Esophagus muscularis mucosa (tissue), 4 donors: Measurements from ENCODE around the gene SPATA31D1. TPM values are rescaled to one million over a fixed set of nuclear protein-coding genes. Genes with fewer than 3 reads are reported as not detected.
"Not testable (repeated sequence)": the region's sequence is repeated elsewhere in the genome, so short reads cannot be mapped to it uniquely, and the experiment has no call there.

Source experiments
- DNase-seq: peaks from one replicate; pipeline ENCODE4 v3.0.0-alpha.2; 2017; ENCODE audit errors: extremely low spot score
- H3K27ac ChIP-seq, 4 donors: fragments of 200-600 bp; sonication (generic); replicated peaks in 1 of 4; 1 replicate in 3 of 4; 2 replicates in 1 of 4; pipeline ENCODE4 v1.5.1; 2016 to 2019; ENCODE audit warnings: mild to moderate bottlenecking in 1 of 4
- H3K27me3 ChIP-seq, 4 donors: fragments of 200-600 bp; sonication (generic); one replicate each; pipeline versions ENCODE4 v1.5.1 to v1.6.0; 2016 to 2019
- H3K36me3 ChIP-seq, 4 donors: fragments of 200-600 bp; sonication (generic); one replicate each; pipeline ENCODE4 v1.5.1; 2016 to 2019
- H3K4me1 ChIP-seq, 4 donors: fragments of 200-600 bp; sonication (generic); one replicate each; pipeline ENCODE4 v1.5.1; 2016 to 2019
- H3K4me3 ChIP-seq, 4 donors: fragments of 200-600 bp; sonication (generic); 1 replicate in 2 of 4; 2 replicates in 2 of 4; pipeline ENCODE4 v1.5.1; 2016 to 2019; ENCODE audit warnings: mild to moderate bottlenecking in 4 of 4, moderate library complexity in 1 of 4
- H3K9me3 ChIP-seq, 4 donors: fragments of 200-600 bp; sonication (generic); 1 replicate in 3 of 4; 2 replicates in 1 of 4; pipeline ENCODE4 v1.5.1; 2016 to 2019
- CTCF ChIP-seq, 3 experiments: fragments of 200-600 bp in 2 of 3; fragments of 450-650 bp in 1 of 3; sonication (generic) in 2 of 3; IDR thresholded peaks; one replicate each; pipeline ENCODE4 v1.5.1; 2017 to 2019; ENCODE audit warnings: antibody characterized with exemption in 3 of 3, mild to moderate bottlenecking in 2 of 3, moderate library complexity in 1 of 3
- EP300 ChIP-seq: sonication (generic); formaldehyde crosslinking; IDR thresholded peaks from one replicate; pipeline ENCODE4 v1.6.1; 2017; ENCODE audit warnings: antibody characterized with exemption
- POLR2A ChIP-seq: fragments of 450-650 bp; IDR thresholded peaks from one replicate; pipeline ENCODE4 v1.6.1; 2017; ENCODE audit warnings: antibody characterized with exemption, moderate library complexity, mild to moderate bottlenecking, low read depth
- POLR2AphosphoS5 ChIP-seq, 2 donors: sonication (generic); formaldehyde crosslinking; IDR thresholded peaks; one replicate each; pipeline ENCODE4 v1.6.1; 2017; ENCODE audit warnings: antibody characterized with exemption in 2 of 2
- WGBS: methylation state at CpG from one replicate; pipeline ENCODE4 v1.1.5; 2018; 5-methylcytosine and 5-hydroxymethylcytosine counted together
- intact Hi-C: fragments of 100-400 bp; cut with DNase I; formaldehyde crosslinking; loops from one replicate; pipeline ENCODE4 v1.15.1; 2023
- total RNA-seq, 4 donors: library from RNA; depleted of rRNA; stranded (reverse); fragments of >200 nt; gene quantifications; one replicate each; pipeline versions ENCODE4 v1.1.0 to v1.2.1, GENCODE V29; 2016

The SPATA31D1 gene
- not detected for total RNA-seq

DNA sequence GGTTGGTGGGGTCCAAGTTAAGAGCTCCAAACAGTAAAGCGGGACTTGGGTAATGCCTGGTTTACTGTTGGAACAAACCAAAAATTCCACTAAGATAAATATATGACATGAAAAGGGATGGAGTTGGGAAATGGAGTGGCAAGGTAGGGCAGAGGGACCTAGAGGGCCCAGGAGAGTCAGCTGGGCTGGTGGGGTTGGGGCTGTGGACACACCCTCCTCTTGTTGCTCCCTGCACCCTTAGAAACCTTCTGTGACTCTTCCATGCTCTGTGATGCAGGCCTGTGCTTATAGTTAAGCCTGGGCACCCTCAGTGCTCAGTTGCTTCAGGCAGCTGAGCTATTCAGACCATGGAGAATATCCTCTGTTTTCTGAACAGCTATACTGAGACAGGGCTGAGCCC lies at the start of gene SPATA31D1:
Gene SPATA31D1, plus strand, starts transcription at position 301 of the 400 bp plus-strand sequence. Its CDS starts 47 bp downstream, at position 348.
- intact Hi-C loops, H3K4me1 ChIP-seq, DNase-seq, H3K36me3 ChIP-seq, H3K27ac ChIP-seq, H3K4me3 ChIP-seq, H3K9me3 ChIP-seq, H3K27me3 ChIP-seq: not testable (repeated sequence)
- 100% methylated on average over 1 of the region's 1 CpG for WGBS

DNA sequence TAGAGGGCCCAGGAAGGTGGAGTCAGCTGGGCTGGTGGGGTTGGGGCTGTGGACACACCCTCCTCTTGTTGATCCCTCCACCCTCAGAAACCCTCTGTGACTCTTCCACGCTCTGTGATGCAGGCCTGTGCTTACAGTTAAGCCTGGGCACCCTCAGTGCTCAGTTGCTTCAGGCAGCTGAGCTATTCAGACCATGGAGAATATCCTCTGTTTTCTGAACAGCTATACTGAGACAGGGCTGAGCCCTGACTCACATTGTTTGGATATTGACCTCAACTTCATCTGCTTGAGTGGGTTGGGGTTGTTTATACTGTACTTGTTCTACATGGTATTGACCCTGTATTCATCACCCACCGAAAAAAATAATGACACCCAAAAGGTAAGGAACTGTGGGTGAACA lies 45.2 kb upstream of the SPATA31D1 start, which contains the start of gene SPATA31D3:
Gene SPATA31D3, plus strand, starts transcription at position 108 of the 400 bp plus-strand sequence. Its CDS starts 86 bp downstream, at position 194.
- H3K27me3 ChIP-seq, H3K4me1 ChIP-seq, DNase-seq, intact Hi-C loops, H3K9me3 ChIP-seq, H3K27ac ChIP-seq, H3K36me3 ChIP-seq, H3K4me3 ChIP-seq: not testable (repeated sequence)
- no CpG with 5 or more reads among the region's 2 CpGs for WGBS

- H3K4me3 ChIP-seq, H3K36me3 ChIP-seq, intact Hi-C loops, H3K27me3 ChIP-seq, H3K27ac ChIP-seq, DNase-seq, H3K4me1 ChIP-seq, H3K9me3 ChIP-seq: not testable (repeated sequence)
- 80% methylated on average over 1 of the region's 3 CpGs for WGBS
Measured at GRCh38 chr9:81948650-81949049, 39.9 kb upstream of the SPATA31D1 start.

GRCh38 chr9:81953096-81953495 lies 35.5 kb upstream of the SPATA31D1 start:
- no peaks in the 10 kb centered on the region for H3K27me3 ChIP-seq
- H3K4me1 ChIP-seq = no peaks in the 10 kb centered on the region
- WGBS = 69% methylated on average over 1 of the region's 1 CpG
- DNase-seq = no peak
- TF ChIP-seq POLR2A (no peak), CTCF (IDR thresholded peaks at IDR 0.05) (no peak), POLR2AphosphoS5 (IDR thresholded peaks at IDR 0.05) (no peak), EP300 (no peak)
- no peak overlapping the region for H3K4me3 ChIP-seq
- H3K27ac ChIP-seq = no peak overlapping the region
- intact Hi-C loops = no loop called here
- H3K36me3 ChIP-seq = no peaks in the 10 kb centered on the region
- H3K9me3 ChIP-seq = peaks cover 0 to 14% (median 10%) of the 10 kb centered on the region in 4 donors

GRCh38 chr9:81955625-81956024 lies 32.9 kb upstream of the SPATA31D1 start:
- Histone ChIP-seq H3K36me3 (no peaks in the 10 kb centered on the region), H3K9me3 (peaks cover 0 to 14% (median 10%) of the 10 kb centered on the region in 4 donors), H3K27me3 (no peaks in the 10 kb centered on the region), H3K4me1 (no peaks in the 10 kb centered on the region), H3K4me3 (no peak overlapping the region), H3K27ac (no peak overlapping the region)
- intact Hi-C loops = no loop called here
- no peak for DNase-seq
- no peak for TF ChIP-seq POLR2A
- TF ChIP-seq EP300 = no peak
- TF ChIP-seq CTCF (IDR thresholded peaks at IDR 0.05) = no peak
- no peak for TF ChIP-seq POLR2AphosphoS5 (IDR thresholded peaks at IDR 0.05)

DNA sequence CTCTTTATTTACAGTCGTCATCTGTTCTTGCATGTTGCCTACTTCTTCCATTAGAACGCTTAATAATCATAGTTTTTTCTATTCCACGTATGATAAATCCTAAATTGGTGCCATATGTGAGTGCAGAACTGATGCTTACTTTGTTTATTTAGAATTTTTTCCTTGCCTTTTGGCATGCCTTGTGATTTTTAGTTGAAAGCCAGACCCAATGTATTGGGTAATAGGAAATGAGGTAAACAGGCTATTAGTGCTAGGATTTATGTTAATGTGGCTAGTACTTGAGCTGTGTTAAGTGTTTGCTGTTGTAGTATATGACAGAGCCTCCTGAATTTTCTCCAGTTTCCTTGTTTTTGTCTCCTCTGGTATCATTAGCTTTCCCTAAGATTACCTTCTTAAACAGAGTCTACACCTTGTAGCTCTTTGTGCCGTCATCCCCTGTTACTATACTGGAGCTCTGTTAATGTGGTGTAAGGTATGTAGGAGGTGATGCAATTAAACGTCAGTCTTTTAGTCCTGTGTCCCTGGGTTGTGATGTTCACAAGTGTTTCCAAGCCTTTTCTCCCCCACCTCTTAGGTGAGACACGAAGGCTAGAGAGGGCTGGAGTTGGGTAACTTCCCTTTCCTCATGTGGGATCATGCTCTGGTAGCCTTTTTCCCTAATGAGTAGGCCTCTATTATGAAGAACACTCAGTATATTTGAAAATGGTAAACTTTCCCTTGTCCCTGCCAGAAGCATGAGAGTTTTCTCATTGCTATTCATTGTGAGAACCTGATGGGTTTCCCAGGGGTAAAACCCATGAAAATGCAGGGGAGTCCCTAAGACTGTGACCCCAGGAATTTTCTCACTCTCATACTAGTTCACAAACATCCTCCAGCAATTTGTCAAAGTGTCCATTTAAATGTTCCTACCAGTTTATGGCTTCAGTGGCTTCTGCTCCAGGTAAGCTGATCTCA lies 24.1 kb upstream of the SPATA31D1 start:
- Histone ChIP-seq H3K27me3 (no peaks in the 10 kb centered on the region), H3K4me1 (no peaks in the 10 kb centered on the region), H3K36me3 (no peaks in the 10 kb centered on the region), H3K9me3 (no peaks in the 10 kb centered on the region), H3K4me3 (no peak overlapping the region), H3K27ac (no peak overlapping the region)
- no peak for DNase-seq
- intact Hi-C loops = no loop called here
- 82% methylated on average over 6 of the region's 6 CpGs for WGBS
- TF ChIP-seq POLR2AphosphoS5 (IDR thresholded peaks at IDR 0.05) (no peak), POLR2A (no peak)
